GM21367 (cell line): Measurements from ENCODE around the gene NAA60.

ENCODE experiments used
- ATAC-seq: cut with Tn5 transposase; IDR thresholded peaks from one replicate; pipeline ENCODE4 v1.9.1; 2021; ENCODE audit not compliant: unreplicated experiment

NAA60 gene

GRCh38 chr16:3443108-3444031 is at the start of gene NAA60, which contains the start of gene ZNF597:
TSS of gene NAA60 (plus strand) at chr16:3443680. CDS start at chr16:3476228, 32,548 bp downstream.
TSS of gene ZNF597 (minus strand) at chr16:3443504. CDS start at chr16:3443153, 351 bp downstream.
- peak; percentile 58 for ATAC-seq

- ATAC-seq, result no peak
Measured at GRCh38 chr16:3400446-3400778, 43.1 kb upstream of the NAA60 start.

- ATAC-seq, result peak; percentile 91
Measured at GRCh38 chr16:3400779-3401688, 42.4 kb upstream of the NAA60 start, which contains the start of the genes ZNF174 and ZSCAN32. TSS of gene ZNF174 (plus strand) at chr16:3401215. CDS start at chr16:3402005, 790 bp downstream. TSS of gene ZSCAN32 (minus strand) at chr16:3401004. CDS start at chr16:3397557, 3,447 bp downstream.

GRCh38 chr16:3401719-3402397 is 41.6 kb upstream of the NAA60 start:
- no peak for ATAC-seq

- no peak for ATAC-seq
Measured at GRCh38 chr16:3408561-3409197, 34.8 kb upstream of the NAA60 start.

GRCh38 chr16:3413730-3414379 is 29.6 kb upstream of the NAA60 start:
- no peak for ATAC-seq

- no peak for ATAC-seq
Measured at GRCh38 chr16:3431779-3432219, 11.7 kb upstream of the NAA60 start.

GRCh38 chr16:3434373-3434772 is 9.1 kb upstream of the NAA60 start:
- ATAC-seq, result no peak

GRCh38 chr16:3439637-3440036 is 3.8 kb upstream of the NAA60 start:
- ATAC-seq, result no peak

GRCh38 chr16:3444032-3444388 is 530 bp downstream of the NAA60 start:
- ATAC-seq, result no peak

- no peak for ATAC-seq
Measured at GRCh38 chr16:3454093-3454492, 10.6 kb downstream of the NAA60 start.

GRCh38 chr16:3454631-3455147 is 11.2 kb downstream of the NAA60 start:
- ATAC-seq, result no peak

- peak; percentile 68 for ATAC-seq
Measured at GRCh38 chr16:3457434-3458252, 14.2 kb downstream of the NAA60 start.

- no peak for ATAC-seq
Measured at GRCh38 chr16:3458278-3458851, 14.9 kb downstream of the NAA60 start.

- no peak for ATAC-seq
Measured at GRCh38 chr16:3458852-3459361, 15.4 kb downstream of the NAA60 start.

GRCh38 chr16:3459401-3460090 is 16.1 kb downstream of the NAA60 start:
- no peak for ATAC-seq

GRCh38 chr16:3460121-3460520 is 16.6 kb downstream of the NAA60 start:
- no peak for ATAC-seq

- no peak for ATAC-seq
Measured at GRCh38 chr16:3460585-3460984, 17.1 kb downstream of the NAA60 start.
